Common myeloid progenitor, CD34-positive (primary cell): ENCODE data around the gene MSANTD3.

Experiments used
- CTCF ChIA-PET: fragments of 350-600 bp; sonication (Branson Sonifier 250); formaldehyde crosslinking; loops from one replicate; lab custom pipeline; 2021; ENCODE audit warnings: antibody characterized with exemption; lab: Charles Lee
- POLR2A ChIA-PET: fragments of 350-600 bp; sonication (Branson Sonifier 250); formaldehyde crosslinking; loops from one replicate; lab custom pipeline; 2021; ENCODE audit warnings: antibody characterized with exemption; lab: Charles Lee
- DNase-seq, 3 donors: peaks; one replicate each; pipeline versions ENCODE4 v3.0.0 to v3.0.0-alpha.2; 2013
- H3K27ac ChIP-seq, 2 experiments: 1 replicate in 1 of 2; 2 replicates in 1 of 2; pipeline ENCODE4 v1.7.0; 2013; ENCODE audit warnings: inconsistent platforms in 2 of 2, low read length in 2 of 2, mild to moderate bottlenecking in 2 of 2, low read depth in 1 of 2, moderate library complexity in 1 of 2; ENCODE audit not compliant: severe bottlenecking in 2 of 2, insufficient read depth in 1 of 2, poor library complexity in 1 of 2
- H3K27me3 ChIP-seq, 5 experiments: replicated peaks in 2 of 5; 1 replicate in 3 of 5; 2 replicates in 2 of 5; pipeline versions ENCODE4 v1.6.1 to v1.7.0; 2013; ENCODE audit warnings: low read length in 4 of 5, mild to moderate bottlenecking in 2 of 5, moderate library complexity in 2 of 5, inconsistent platforms in 1 of 5; ENCODE audit not compliant: insufficient read depth in 5 of 5, control insufficient read depth in 4 of 5
- H3K36me3 ChIP-seq, 4 experiments: 1 replicate in 2 of 4; 2 replicates in 2 of 4; pipeline versions ENCODE4 v1.6.1 to v1.7.0; 2013; ENCODE audit warnings: low read length in 3 of 4, control low read depth in 1 of 4, mild to moderate bottlenecking in 1 of 4; ENCODE audit not compliant: control insufficient read depth in 4 of 4, insufficient read depth in 4 of 4
- H3K4me1 ChIP-seq, 4 experiments: 1 replicate in 3 of 4; 2 replicates in 1 of 4; pipeline versions ENCODE4 v1.6.1 to v1.7.1; 2013; ENCODE audit warnings: low read length in 3 of 4, mild to moderate bottlenecking in 3 of 4, control low read depth in 1 of 4, inconsistent platforms in 1 of 4, moderate library complexity in 1 of 4; ENCODE audit not compliant: control insufficient read depth in 4 of 4, insufficient read depth in 4 of 4; ENCODE audit errors: control extremely low read depth in 1 of 4
- H3K4me3 ChIP-seq, 7 experiments: 1 replicate in 4 of 7; 2 replicates in 3 of 7; pipeline versions ENCODE4 v1.5.1 to v1.7.0; 2013; ENCODE audit warnings: mild to moderate bottlenecking in 7 of 7, low read length in 6 of 7, moderate library complexity in 6 of 7, inconsistent platforms in 2 of 7, low read depth in 2 of 7, control low read depth in 1 of 7; ENCODE audit not compliant: insufficient read depth in 4 of 7, control insufficient read depth in 1 of 7; ENCODE audit errors: extremely low read depth in 1 of 7
- H3K9me3 ChIP-seq, 5 experiments: 1 replicate in 4 of 5; 2 replicates in 1 of 5; pipeline versions ENCODE4 v1.6.1 to v1.7.1; 2013; ENCODE audit warnings: low read length in 4 of 5, mild to moderate bottlenecking in 2 of 5, inconsistent platforms in 1 of 5, low read depth in 1 of 5, moderate library complexity in 1 of 5; ENCODE audit not compliant: control insufficient read depth in 4 of 5, insufficient read depth in 2 of 5; ENCODE audit errors: control extremely low read depth in 1 of 5
- WGBS: methylation state at CpG from one replicate; pipeline ENCODE4 v1.1.5; 2013; ENCODE audit not compliant: insufficient coverage; 5-methylcytosine and 5-hydroxymethylcytosine counted together

The MSANTD3 gene

GRCh38 chr9:100499460-100499859, 72.5 kb downstream of the MSANTD3 start:
- Histone ChIP-seq H3K4me1 (no peaks in the 10 kb centered on the region), H3K27me3 (no peaks in the 10 kb centered on the region), H3K27ac (no peak overlapping the region), H3K36me3 (no peaks in the 10 kb centered on the region), H3K9me3 (peaks cover 0 to 3% (median 0%) of the 10 kb centered on the region in 5 experiments), H3K4me3 (no peak overlapping the region)
- no CpG with 5 or more reads among the region's 4 CpGs for WGBS
- POLR2A ChIA-PET = no interaction called here
- DNase-seq = peak in 2 of 3 donors; percentile 8 to 30
- CTCF ChIA-PET = interaction anchor here (0.6 kb wide), 1 partner anchor 151 kb away, joined by 3 read pairs; no protein-coding TSS in a partner anchor

GRCh38 chr9:100499866-100500265, 72.9 kb downstream of the MSANTD3 start:
- Histone ChIP-seq H3K36me3 (no peaks in the 10 kb centered on the region), H3K9me3 (peaks cover 0 to 3% (median 0%) of the 10 kb centered on the region in 5 experiments), H3K27ac (no peak overlapping the region), H3K4me1 (no peaks in the 10 kb centered on the region), H3K27me3 (no peaks in the 10 kb centered on the region), H3K4me3 (no peak overlapping the region)
- CTCF ChIA-PET = no interaction called here
- DNase-seq = no peak
- POLR2A ChIA-PET = no interaction called here
- WGBS = 100% methylated on average over 1 of the region's 2 CpGs
